GM19023 (cell line): ENCODE measurements around the gene KANSL1.
"Not testable (repeated sequence)": the region's sequence is repeated elsewhere in the genome, so short reads cannot be mapped to it uniquely, and the experiment has no call there.

Experiments used
- ATAC-seq: cut with Tn5 transposase; IDR thresholded peaks from one replicate; pipeline ENCODE4 v1.9.1; 2021; ENCODE audit warnings: mild to moderate bottlenecking, moderate library complexity; ENCODE audit not compliant: unreplicated experiment

KANSL1 gene

GRCh38 chr17:46192439-46193150 is 634 bp downstream of the KANSL1 start:
- ATAC-seq: peak; percentile 40

- no peak for ATAC-seq
These were observed 1.1 kb downstream of the KANSL1 start for GRCh38 chr17:46192189-46192438.

GRCh38 chr17:46191322-46192188 is 1.7 kb downstream of the KANSL1 start:
- no peak for ATAC-seq

GRCh38 chr17:46190763-46191162 is 2.5 kb downstream of the KANSL1 start:
- ATAC-seq: no peak

- ATAC-seq: not testable (repeated sequence)
These were observed 6.4 kb downstream of the KANSL1 start for GRCh38 chr17:46186827-46187235.

GRCh38 chr17:46184696-46185095 is 8.5 kb downstream of the KANSL1 start:
- ATAC-seq: no peak

- ATAC-seq: not testable (repeated sequence)
These were observed 9.8 kb downstream of the KANSL1 start for GRCh38 chr17:46183383-46183782.

- no peak for ATAC-seq
These were observed 10.3 kb downstream of the KANSL1 start for GRCh38 chr17:46182961-46183360.

GRCh38 chr17:46181940-46182339 is 11.3 kb downstream of the KANSL1 start:
- no peak for ATAC-seq

- ATAC-seq: not testable (repeated sequence)
These were observed 11.9 kb downstream of the KANSL1 start for GRCh38 chr17:46181316-46181715.

GRCh38 chr17:46180892-46181274 is 12.3 kb downstream of the KANSL1 start:
- ATAC-seq: no peak

GRCh38 chr17:46180185-46180891 is 12.9 kb downstream of the KANSL1 start:
- not testable (repeated sequence) for ATAC-seq

GRCh38 chr17:46179375-46179999 is 13.7 kb downstream of the KANSL1 start:
- ATAC-seq: no peak

GRCh38 chr17:46178550-46179214 is 14.5 kb downstream of the KANSL1 start:
- no peak for ATAC-seq

- ATAC-seq: no peak
These were observed 16.3 kb downstream of the KANSL1 start for GRCh38 chr17:46176975-46177374.

- no peak for ATAC-seq
These were observed 17.3 kb downstream of the KANSL1 start for GRCh38 chr17:46175891-46176290.

- no peak for ATAC-seq
These were observed 20.1 kb downstream of the KANSL1 start for GRCh38 chr17:46173153-46173552.

GRCh38 chr17:46171939-46172338 is 21.3 kb downstream of the KANSL1 start:
- ATAC-seq: no peak

- no peak for ATAC-seq
These were observed 22.4 kb downstream of the KANSL1 start for GRCh38 chr17:46170639-46171429.
